ENCODE measurements around the gene PNPLA3.

Gene PNPLA3

GRCh38 chr22:43883012-43883661, 40.5 kb upstream of the PNPLA3 start:
- H3K4me2 ChIP-seq (ENCODE audit: low read depth, low read length, poor library complexity, severe bottlenecking) = no peak overlapping the region
- H3K9me2 ChIP-seq (replicated peaks; ENCODE audit: low read depth, low read length) = no peaks in the 10 kb centered on the region
- no peak overlapping the region for H3K4me3 ChIP-seq (ENCODE audit: low read length, poor library complexity, severe bottlenecking)
- no peaks in the 10 kb centered on the region for H3F3A ChIP-seq (ENCODE audit: low read depth)
- no peaks in the 10 kb centered on the region for H3K79me2 ChIP-seq (ENCODE audit: insufficient read depth, low read length)
- H3K27me3 ChIP-seq (ENCODE audit: insufficient read depth, low read length, poor library complexity, severe bottlenecking) = no peaks in the 10 kb centered on the region
- H3K36me3 ChIP-seq (ENCODE audit: insufficient read depth, low read length) = no peaks in the 10 kb centered on the region
- no peaks in the 10 kb centered on the region for H3K4me1 ChIP-seq (ENCODE audit: insufficient read depth, low read length, poor library complexity, severe bottlenecking)
- no peak for TF ChIP-seq EZH2phosphoT487 (IDR thresholded peaks at IDR 0.05; ENCODE audit: borderline replicate concordance)
- peak; percentile 89 for TF ChIP-seq CTCF (conservative IDR thresholded peaks at IDR 0.05; ENCODE audit: low read length)
- no peaks in the 10 kb centered on the region for H4K20me1 ChIP-seq (ENCODE audit: insufficient read depth, low read length, poor library complexity, severe bottlenecking)
- no peak overlapping the region for H3K9ac ChIP-seq (ENCODE audit: low read depth, low read length, poor library complexity, severe bottlenecking)
- no peaks in the 10 kb centered on the region for H3K9me3 ChIP-seq (ENCODE audit: insufficient read depth, low read depth, low read length)
- no peak overlapping the region for H2AFZ ChIP-seq (ENCODE audit: low read length)

GRCh38 chr22:43883719-43884415, 39.7 kb upstream of the PNPLA3 start:
- no peaks in the 10 kb centered on the region for H3K79me2 ChIP-seq (ENCODE audit: insufficient read depth, low read length)
- H3K4me1 ChIP-seq (ENCODE audit: insufficient read depth, low read length, poor library complexity, severe bottlenecking) = no peaks in the 10 kb centered on the region
- H3K9ac ChIP-seq (ENCODE audit: low read depth, low read length, poor library complexity, severe bottlenecking) = no peak overlapping the region
- H4K20me1 ChIP-seq (ENCODE audit: insufficient read depth, low read length, poor library complexity, severe bottlenecking) = no peaks in the 10 kb centered on the region
- TF ChIP-seq EZH2phosphoT487 (IDR thresholded peaks at IDR 0.05; ENCODE audit: borderline replicate concordance) = no peak
- TF ChIP-seq CTCF (conservative IDR thresholded peaks at IDR 0.05; ENCODE audit: low read length) = no peak
- no peak overlapping the region for H3K4me3 ChIP-seq (ENCODE audit: low read length, poor library complexity, severe bottlenecking)
- H3K9me2 ChIP-seq (replicated peaks; ENCODE audit: low read depth, low read length) = no peaks in the 10 kb centered on the region
- H3K4me2 ChIP-seq (ENCODE audit: low read depth, low read length, poor library complexity, severe bottlenecking) = no peak overlapping the region
- H3K9me3 ChIP-seq (ENCODE audit: insufficient read depth, low read depth, low read length) = no peaks in the 10 kb centered on the region
- no peaks in the 10 kb centered on the region for H3K27me3 ChIP-seq (ENCODE audit: insufficient read depth, low read length, poor library complexity, severe bottlenecking)
- H2AFZ ChIP-seq (ENCODE audit: low read length) = no peak overlapping the region
- no peaks in the 10 kb centered on the region for H3K36me3 ChIP-seq (ENCODE audit: insufficient read depth, low read length)
- H3F3A ChIP-seq (ENCODE audit: low read depth) = no peaks in the 10 kb centered on the region

- Histone ChIP-seq H3K4me1 (ENCODE audit: insufficient read depth, low read length, poor library complexity, severe bottlenecking) (no peaks in the 10 kb centered on the region), H4K20me1 (ENCODE audit: insufficient read depth, low read length, poor library complexity, severe bottlenecking) (no peaks in the 10 kb centered on the region), H2AFZ (ENCODE audit: low read length) (peak overlapping the region; percentile 63), H3K9me2 (replicated peaks; ENCODE audit: low read depth, low read length) (no peaks in the 10 kb centered on the region), H3K27me3 (ENCODE audit: insufficient read depth, low read length, poor library complexity, severe bottlenecking) (no peaks in the 10 kb centered on the region), H3K4me3 (ENCODE audit: low read length, poor library complexity, severe bottlenecking) (no peak overlapping the region), H3F3A (ENCODE audit: low read depth) (no peaks in the 10 kb centered on the region), H3K79me2 (ENCODE audit: insufficient read depth, low read length) (no peaks in the 10 kb centered on the region), H3K4me2 (ENCODE audit: low read depth, low read length, poor library complexity, severe bottlenecking) (no peak overlapping the region), H3K9ac (ENCODE audit: low read depth, low read length, poor library complexity, severe bottlenecking) (no peak overlapping the region), H3K36me3 (ENCODE audit: insufficient read depth, low read length) (no peaks in the 10 kb centered on the region), H3K9me3 (ENCODE audit: insufficient read depth, low read depth, low read length) (no peaks in the 10 kb centered on the region)
- TF ChIP-seq CTCF (conservative IDR thresholded peaks at IDR 0.05; ENCODE audit: low read length) (peak; percentile 80), EZH2phosphoT487 (IDR thresholded peaks at IDR 0.05; ENCODE audit: borderline replicate concordance) (no peak)
Measured at GRCh38 chr22:43884600-43885318, 38.8 kb upstream of the PNPLA3 start.

All from Loucy (cell line).